GM18867 (cell line): ENCODE data around the gene MLYCD.

Experiments used
- ATAC-seq: cut with Tn5 transposase; IDR thresholded peaks from one replicate; pipeline ENCODE4 v1.9.1; 2021; ENCODE audit warnings: mild to moderate bottlenecking, moderate library complexity; ENCODE audit not compliant: unreplicated experiment

The MLYCD gene

DNA sequence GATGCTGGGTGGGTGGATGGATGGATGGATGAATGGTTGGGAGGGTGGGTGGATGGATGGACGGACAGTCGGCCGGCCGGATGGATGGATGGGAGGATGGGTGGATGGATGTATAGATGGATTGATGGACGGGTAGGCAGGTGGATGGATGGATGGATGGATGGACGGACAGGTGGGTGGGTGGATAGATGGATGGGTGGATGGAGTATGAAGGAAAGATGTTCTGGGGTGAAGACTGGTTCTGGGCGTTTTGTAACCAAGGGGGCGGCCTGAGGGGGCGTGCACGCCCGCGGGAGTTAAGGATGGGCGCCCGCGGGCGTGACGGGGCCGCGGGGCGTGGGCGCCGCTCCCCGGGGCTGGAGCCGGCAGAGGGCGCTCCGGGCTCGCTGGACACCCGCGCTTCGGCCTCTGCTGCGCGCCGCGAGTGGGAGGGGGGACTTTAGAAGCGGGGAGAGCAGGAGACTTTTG is 69.0 kb downstream of the MLYCD start, which contains the start of gene NECAB2:
Gene NECAB2 (plus strand): TSS at position 407 of the 468 bp plus-strand sequence. CDS start 405 bp downstream, outside the sequence.
- no peak for ATAC-seq

DNA sequence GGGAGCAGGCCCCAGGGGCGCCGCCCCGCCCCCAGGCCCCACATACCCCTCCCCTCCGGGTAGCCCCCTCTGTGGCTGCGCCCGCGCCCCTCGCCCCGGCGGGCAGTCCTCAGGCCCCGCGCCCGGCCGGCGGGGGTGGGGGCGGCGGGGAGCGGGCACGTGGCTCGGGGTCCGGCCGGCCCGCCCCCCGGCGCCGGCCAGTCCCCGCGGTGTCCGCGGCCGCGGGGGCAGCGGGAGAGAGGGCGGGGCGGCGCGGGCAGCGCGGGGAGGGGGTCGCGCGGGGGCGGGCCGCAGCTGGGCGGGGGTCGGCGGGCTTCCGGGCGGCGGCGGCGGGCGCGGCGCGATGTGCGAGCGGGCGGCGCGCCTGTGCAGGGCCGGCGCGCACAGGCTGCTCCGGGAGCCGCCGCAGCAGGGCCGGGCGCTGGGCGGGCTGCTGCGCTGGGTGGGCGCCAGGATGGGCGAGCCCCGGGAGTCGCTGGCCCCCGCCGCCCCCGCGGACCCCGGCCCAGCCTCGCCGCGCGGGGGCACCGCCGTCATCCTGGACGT is 69.5 kb downstream of the MLYCD start:
- no peak for ATAC-seq

DNA sequence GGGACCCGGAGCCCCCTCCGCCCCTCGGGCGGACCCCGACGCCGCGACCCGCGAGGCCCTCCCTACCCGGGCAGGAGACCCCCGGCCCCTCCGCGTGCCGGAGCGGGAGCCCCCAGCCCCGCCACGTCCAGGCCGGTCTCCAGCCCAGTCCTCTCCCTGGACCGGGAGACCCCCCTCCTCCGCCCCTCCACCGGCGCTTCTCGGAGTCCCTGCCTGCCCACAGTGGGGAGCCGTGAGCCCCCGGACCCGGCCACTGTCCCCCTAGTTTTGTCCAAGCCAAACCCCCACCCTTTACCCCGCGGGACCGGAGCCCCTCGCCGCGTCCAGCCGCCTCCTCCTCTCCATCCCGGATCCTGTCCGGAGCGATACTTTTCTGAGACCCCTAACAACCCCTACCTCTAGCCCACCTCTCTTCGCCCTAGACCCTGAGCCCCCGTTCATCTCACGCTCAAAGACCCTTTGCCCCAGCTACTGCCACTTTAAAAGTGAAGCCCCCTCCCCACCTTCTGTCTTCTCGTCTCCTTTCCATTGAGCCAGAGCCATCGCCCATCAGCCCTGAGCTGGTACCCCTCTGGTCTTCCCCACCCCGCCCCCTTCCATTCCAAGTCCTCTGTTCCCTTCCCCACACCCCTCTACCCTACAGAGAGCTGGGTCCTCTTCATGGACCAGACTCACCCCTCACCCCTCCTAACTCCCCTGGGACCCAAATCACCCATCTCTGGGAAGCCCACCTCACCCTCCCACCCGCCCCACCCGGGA is 70.2 kb downstream of the MLYCD start:
- ATAC-seq: no peak

- ATAC-seq: no peak
Observed at GRCh38 chr16:83969771-83970429, 71.0 kb downstream of the MLYCD start.

DNA sequence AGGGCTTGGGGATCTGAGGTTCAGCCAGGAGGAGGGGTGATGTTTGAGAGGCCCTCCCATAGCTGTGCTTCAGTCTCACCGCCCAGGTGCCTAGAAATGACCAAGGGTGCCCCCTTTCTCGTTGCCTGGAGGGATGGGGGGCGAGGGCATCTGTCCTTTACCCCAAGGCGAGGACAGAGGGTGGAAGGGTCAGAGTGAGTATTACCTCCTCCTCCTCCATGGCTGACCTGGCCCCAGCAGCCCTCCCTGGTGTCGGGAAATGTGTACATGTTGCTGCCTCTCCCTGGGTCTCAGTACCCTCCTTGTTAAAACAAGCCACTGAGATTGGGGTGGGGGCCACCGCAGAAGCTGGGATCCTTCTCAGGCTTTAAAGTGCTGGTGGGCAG is 71.5 kb downstream of the MLYCD start:
- ATAC-seq: no peak

DNA sequence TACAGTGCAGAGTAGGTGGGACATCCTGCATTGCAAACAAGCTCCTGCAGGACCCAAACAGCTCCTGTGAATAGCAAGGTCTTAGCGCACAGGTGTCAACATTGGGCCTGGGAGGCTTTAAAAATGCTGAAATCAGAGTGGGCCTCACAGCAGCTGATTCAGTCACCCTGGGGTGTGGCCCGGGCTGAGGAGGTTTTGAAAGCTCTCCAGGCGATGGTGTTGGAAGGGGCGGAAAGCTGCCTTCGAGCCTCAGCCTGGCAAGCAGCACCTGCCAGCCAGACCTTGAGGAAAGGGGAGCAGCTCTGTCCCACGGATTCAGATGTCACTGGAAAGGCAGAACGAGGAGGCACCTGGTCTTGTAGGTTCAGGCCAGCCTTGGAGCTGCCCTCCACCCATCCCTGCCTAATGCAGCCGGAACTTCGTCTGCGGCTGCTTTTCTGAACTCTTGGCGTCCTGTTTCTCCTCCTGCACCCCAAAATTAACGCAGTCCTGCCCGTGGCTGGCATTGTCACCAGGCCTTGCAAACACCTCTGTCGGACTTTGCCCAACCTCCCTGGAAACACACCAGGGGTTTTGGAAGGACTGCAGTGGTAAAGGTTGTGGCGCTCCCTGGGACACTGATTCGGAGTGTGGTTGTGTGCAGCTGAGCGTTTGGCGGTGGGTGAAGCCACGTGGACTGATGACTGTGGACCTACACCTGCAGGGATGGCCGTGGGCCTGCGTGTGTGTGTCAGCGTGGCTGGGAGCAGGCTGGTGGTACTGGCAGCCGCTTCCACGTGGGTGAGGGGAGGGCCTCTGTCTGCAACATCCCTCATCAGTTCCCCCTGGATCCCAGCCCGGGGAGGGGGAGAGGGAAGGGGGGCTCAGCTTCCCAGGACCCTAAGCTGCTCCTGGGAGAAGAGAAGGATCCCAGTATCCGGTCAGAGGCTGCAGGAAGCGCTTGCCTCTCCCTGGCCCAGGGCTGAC is 72.5 kb downstream of the MLYCD start:
- no peak for ATAC-seq

- ATAC-seq: no peak
Observed at GRCh38 chr16:83972256-83973008, 73.5 kb downstream of the MLYCD start.

DNA sequence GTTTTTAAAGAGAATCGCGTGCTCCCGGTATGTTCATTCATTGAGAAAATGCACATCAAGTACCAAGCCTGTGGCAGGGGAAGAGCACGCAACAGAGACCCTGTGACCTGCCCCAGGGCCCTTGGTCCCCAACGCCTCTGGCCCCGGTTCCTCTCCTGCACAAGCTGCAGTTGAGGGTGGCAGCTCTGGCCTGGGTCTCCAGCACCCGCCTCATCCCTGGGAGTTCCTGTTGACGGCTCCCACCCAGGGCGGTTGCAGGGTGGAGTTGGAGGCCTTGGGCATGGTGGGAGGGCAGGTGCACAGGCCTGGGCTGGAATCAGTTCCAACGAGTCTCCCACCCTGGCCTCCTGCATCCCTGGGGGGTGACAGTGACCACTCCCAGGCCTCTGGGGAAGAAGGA is 74.2 kb downstream of the MLYCD start:
- ATAC-seq: no peak

DNA sequence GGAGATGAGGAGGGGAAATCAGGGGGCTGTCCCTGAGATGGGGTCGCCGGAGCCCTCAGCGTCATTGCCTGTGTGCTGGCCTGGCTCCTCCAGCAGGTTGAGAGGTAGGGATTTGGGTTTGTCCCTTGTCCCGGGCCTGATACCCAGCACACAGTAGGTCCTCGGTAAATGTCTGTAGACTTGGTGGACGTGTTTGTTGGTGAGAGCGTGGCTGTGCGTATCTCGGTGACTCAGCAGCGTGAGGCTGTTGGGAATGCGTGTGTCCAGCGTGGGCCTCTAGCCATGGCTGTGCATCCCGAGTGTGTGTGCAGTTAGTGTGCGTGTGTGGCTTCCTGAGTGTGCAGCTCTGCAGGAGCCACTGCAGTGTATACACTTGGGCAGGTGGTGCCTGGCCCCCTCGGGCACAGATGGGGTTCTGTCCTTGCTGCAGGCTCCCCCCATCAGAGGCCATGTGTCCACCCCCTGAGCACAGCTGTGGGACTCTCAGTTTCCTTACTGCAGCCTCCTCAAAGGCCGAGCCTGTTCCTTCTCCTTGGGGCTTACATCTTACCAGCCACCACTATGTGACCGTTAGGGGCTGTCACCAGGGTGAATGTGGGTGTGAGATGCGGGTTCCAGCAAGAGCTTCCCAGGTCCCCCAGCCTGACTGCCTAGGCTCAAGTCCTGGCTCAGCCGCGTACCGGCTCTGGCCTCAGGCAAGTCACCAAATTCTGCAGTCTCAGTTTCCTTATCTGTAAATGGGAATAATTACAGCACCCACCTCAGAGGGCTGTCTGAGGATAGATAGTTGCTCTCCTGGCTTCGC is 74.9 kb downstream of the MLYCD start:
- no peak for ATAC-seq

DNA sequence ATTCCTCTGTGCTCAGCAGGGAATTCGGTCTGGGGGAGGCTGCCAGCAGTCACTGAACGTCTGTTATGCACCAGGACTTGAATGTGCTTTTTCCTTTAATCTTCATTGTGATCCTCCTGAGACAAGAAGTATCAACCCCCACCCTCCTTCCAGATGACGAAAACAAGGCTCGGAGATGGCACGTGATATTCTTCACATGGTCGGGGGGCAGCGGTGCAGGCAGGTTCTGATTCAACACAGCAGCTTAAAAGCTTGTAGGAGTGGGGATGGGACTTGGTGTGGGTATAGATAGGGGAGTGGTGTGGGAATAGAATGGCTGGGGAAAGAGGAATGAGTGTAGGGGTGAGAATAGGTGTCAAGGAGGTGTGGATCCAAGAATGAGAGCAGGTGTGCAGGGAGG is 75.6 kb downstream of the MLYCD start:
- ATAC-seq: no peak

- no peak for ATAC-seq
Observed at GRCh38 chr16:83975590-83976260, 76.8 kb downstream of the MLYCD start.
